Suprapubic skin (tissue), 4 donors: ENCODE measurements around the gene H19.

Source experiments
- CTCF ChIP-seq, 2 donors: fragments of 200-600 bp in 1 of 2; fragments of 450-650 bp in 1 of 2; sonication (generic) in 1 of 2; IDR thresholded peaks; one replicate each; pipeline ENCODE4 v1.5.1; 2016 to 2019; ENCODE audit warnings: antibody characterized with exemption in 2 of 2, mild to moderate bottlenecking in 1 of 2, moderate library complexity in 1 of 2
- EP300 ChIP-seq: sonication (generic); formaldehyde crosslinking; IDR thresholded peaks from one replicate; pipeline ENCODE4 v1.6.1; 2017; ENCODE audit warnings: antibody characterized with exemption
- POLR2A ChIP-seq, 2 donors: fragments of 450-650 bp; IDR thresholded peaks; one replicate each; pipeline ENCODE4 v1.6.1; 2017; ENCODE audit warnings: antibody characterized with exemption in 2 of 2, mild to moderate bottlenecking in 2 of 2, moderate library complexity in 2 of 2
- POLR2AphosphoS5 ChIP-seq, 3 donors: sonication (generic); formaldehyde crosslinking; IDR thresholded peaks; one replicate each; pipeline ENCODE4 v1.6.1; 2017; ENCODE audit warnings: antibody characterized with exemption in 3 of 3

- TF ChIP-seq CTCF (IDR thresholded peaks at IDR 0.05) (no peak), POLR2A (IDR thresholded peaks at IDR 0.05) (no peak), POLR2AphosphoS5 (IDR thresholded peaks at IDR 0.05) (no peak), EP300 (no peak)
Observed at GRCh38 chr11:2012440-2012839, 14.8 kb upstream of the H19 start.
